Nephron (organoid): Measurements from ENCODE around the gene RNF112.
A peak's percentile ranks its signal among the peaks of the same experiment; 100 is the strongest.

Experiments used
- H3K27ac Mint-ChIP-seq, 3 experiments: 2 replicates each; pipeline ENCODE4 v1.8.0; 2020; ENCODE audit warnings: mixed read lengths in 3 of 3, mild to moderate bottlenecking in 2 of 3, moderate library complexity in 1 of 3
- H3K27me3 Mint-ChIP-seq: 2 replicates; pipeline ENCODE4 v1.8.0; 2021; ENCODE audit warnings: low read depth, mild to moderate bottlenecking, moderate library complexity, mixed read lengths
- H3K36me3 Mint-ChIP-seq: 2 replicates; pipeline ENCODE4 v1.8.0; 2020; ENCODE audit warnings: low read depth, mixed read lengths
- H3K4me1 Mint-ChIP-seq: 2 replicates; pipeline ENCODE4 v1.8.0; 2020; ENCODE audit warnings: mixed read lengths
- H3K4me3 Mint-ChIP-seq, 3 experiments: 2 replicates each; pipeline ENCODE4 v1.8.0; 2020; ENCODE audit warnings: mild to moderate bottlenecking in 3 of 3, mixed read lengths in 3 of 3, moderate library complexity in 2 of 3
- H3K9me3 Mint-ChIP-seq: 2 replicates; pipeline ENCODE4 v1.8.0; 2020; ENCODE audit warnings: mixed read lengths
- CTCF ChIP-seq, 3 experiments: fragments of 200-600 bp; sonication (generic); IDR thresholded peaks; one replicate each; pipeline ENCODE4 v1.5.0; 2021; ENCODE audit warnings: antibody characterized with exemption in 3 of 3; ENCODE audit not compliant: unreplicated experiment in 3 of 3

Gene RNF112

GRCh38 chr17:19448341-19449268 lies 37.6 kb downstream of the RNF112 start:
- peak overlapping the region; percentile 93 to 98 (median 97) for H3K27ac Mint-ChIP-seq
- peaks cover 35% of the 10 kb centered on the region for H3K4me1 Mint-ChIP-seq
- H3K27me3 Mint-ChIP-seq, result no peaks in the 10 kb centered on the region
- no peak for TF ChIP-seq CTCF (IDR thresholded peaks at IDR 0.05; ENCODE audit: unreplicated experiment in 3 of 3)
- peaks cover 19% of the 10 kb centered on the region for H3K36me3 Mint-ChIP-seq
- H3K4me3 Mint-ChIP-seq, result peak overlapping the region in 2 of 3 experiments; percentile 5 to 13
- peaks cover 22% of the 10 kb centered on the region for H3K9me3 Mint-ChIP-seq

- Mint-ChIP-seq H3K27ac (peak overlapping the region; percentile 93 to 98 (median 97)), H3K4me3 (no peak overlapping the region), H3K9me3 (peaks cover 14% of the 10 kb centered on the region), H3K4me1 (peaks cover 41% of the 10 kb centered on the region), H3K27me3 (no peaks in the 10 kb centered on the region), H3K36me3 (peaks cover 13% of the 10 kb centered on the region)
- no peak for TF ChIP-seq CTCF (IDR thresholded peaks at IDR 0.05; ENCODE audit: unreplicated experiment in 3 of 3)
Measured at GRCh38 chr17:19449656-19450055, 38.6 kb downstream of the RNF112 start.

GRCh38 chr17:19453296-19453695 lies 42.3 kb downstream of the RNF112 start:
- Mint-ChIP-seq H3K36me3 (no peaks in the 10 kb centered on the region), H3K9me3 (no peaks in the 10 kb centered on the region), H3K27me3 (peaks cover 8% of the 10 kb centered on the region), H3K4me1 (peaks cover 50% of the 10 kb centered on the region), H3K27ac (peak overlapping the region in 2 of 3 experiments; percentile 66 to 73), H3K4me3 (no peak overlapping the region)
- TF ChIP-seq CTCF (IDR thresholded peaks at IDR 0.05; ENCODE audit: unreplicated experiment in 3 of 3), result no peak

- H3K27ac Mint-ChIP-seq, result peak overlapping the region in 2 of 3 experiments; percentile 71 to 73
- no peaks in the 10 kb centered on the region for H3K36me3 Mint-ChIP-seq
- no peak for TF ChIP-seq CTCF (IDR thresholded peaks at IDR 0.05; ENCODE audit: unreplicated experiment in 3 of 3)
- peaks cover 11% of the 10 kb centered on the region for H3K27me3 Mint-ChIP-seq
- no peaks in the 10 kb centered on the region for H3K9me3 Mint-ChIP-seq
- H3K4me1 Mint-ChIP-seq, result peaks cover 50% of the 10 kb centered on the region
- H3K4me3 Mint-ChIP-seq, result no peak overlapping the region
Measured at GRCh38 chr17:19454074-19454473, 43.0 kb downstream of the RNF112 start.

GRCh38 chr17:19456016-19456927 lies 45.2 kb downstream of the RNF112 start:
- Mint-ChIP-seq H3K27me3 (peaks cover 11% of the 10 kb centered on the region), H3K4me1 (peaks cover 57% of the 10 kb centered on the region), H3K9me3 (no peaks in the 10 kb centered on the region), H3K36me3 (no peaks in the 10 kb centered on the region), H3K27ac (peak overlapping the region; percentile 42 to 64 (median 58)), H3K4me3 (no peak overlapping the region)
- no peak for TF ChIP-seq CTCF (IDR thresholded peaks at IDR 0.05; ENCODE audit: unreplicated experiment in 3 of 3)
